GM12878 (cell line): ENCODE measurements around the gene CDHR2. TPM values are rescaled to one million over a fixed set of nuclear protein-coding genes. Genes with fewer than 3 reads are reported as not detected.

ENCODE experiments used
- ATAC-seq: fragments of 200-7000 bp; cut with Tn5 transposase; 3 replicates; pipeline ENCODE4 v1.9.1; 2020; ENCODE audit warnings: mild to moderate bottlenecking, moderate library complexity
- BruUV-seq: library from RNA; stranded (reverse); fragments of 400-500 nt; replicated peaks from 2 replicates; lab custom pipeline; 2021; lab: Mats Ljungman, UMichigan
- CTCF ChIA-PET: fragments of 300-600 bp; sonication (Branson Sonifier 250); formaldehyde crosslinking; extraction: SDS; loops from one replicate; lab custom pipeline; 2021; ENCODE audit warnings: inconsistent platforms; lab: Yijun Ruan, JAX
- POLR2A ChIA-PET: fragments of 350-600 bp; formaldehyde crosslinking; extraction: SDS; loops from one replicate; lab custom pipeline; 2021; ENCODE audit warnings: inconsistent platforms; lab: Charles Lee
- RAD21 ChIA-PET: fragments of 300-600 bp; sonication (Branson Sonifier 250); formaldehyde crosslinking; loops from one replicate; lab custom pipeline; 2023; ENCODE audit warnings: antibody characterized with exemption; ENCODE audit not compliant: unreplicated experiment; lab: Charles Lee
- SMC1A ChIA-PET: fragments of 300-600 bp; sonication (Branson Sonifier 250); formaldehyde crosslinking; loops from one replicate; lab custom pipeline; 2023; ENCODE audit not compliant: unreplicated experiment, uncharacterized antibody; lab: Charles Lee
- DNase-seq: peaks from one replicate; pipeline ENCODE4 v3.0.0-alpha.2; 2011; ENCODE audit warnings: low read depth, low spot score
- FAIRE-seq: peaks from 3 replicates; lab custom pipeline; 2011; peaks lifted over from hg19 to GRCh38; lab: Jason Lieb, UNC
- H2AFZ ChIP-seq: 2 replicates; pipeline ENCODE4 v1.6.0; 2011; ENCODE audit warnings: low read depth, low read length, control low read depth; ENCODE audit not compliant: control insufficient read depth
- H3K27ac ChIP-seq: 2 replicates; pipeline ENCODE4 v1.5.1; 2011; ENCODE audit warnings: control low read depth; ENCODE audit not compliant: control insufficient read depth, insufficient read depth
- H3K27me3 ChIP-seq, 2 experiments: replicated peaks in 1 of 2; 2 replicates each; pipeline versions ENCODE4 v1.6.0 to v1.6.1; 2011; ENCODE audit warnings: low read length in 1 of 2; ENCODE audit not compliant: control insufficient read depth in 2 of 2, insufficient read depth in 2 of 2
- H3K36me3 ChIP-seq, 2 experiments: 2 replicates each; pipeline ENCODE4 v1.5.1; 2011; ENCODE audit warnings: low read length in 1 of 2; ENCODE audit not compliant: control insufficient read depth in 2 of 2, insufficient read depth in 2 of 2
- H3K4me1 ChIP-seq: 2 replicates; pipeline ENCODE4 v1.6.1; 2011; ENCODE audit warnings: mild to moderate bottlenecking, low read length, moderate library complexity, mixed read lengths; ENCODE audit not compliant: control insufficient read depth, insufficient read depth
- H3K4me2 ChIP-seq: 2 replicates; pipeline ENCODE4 v1.6.0; 2011; ENCODE audit warnings: control low read depth; ENCODE audit not compliant: control insufficient read depth, insufficient read depth
- H3K4me3 ChIP-seq: fragments of 200-600 bp; sonication (generic); 2 replicates; pipeline ENCODE4 v1.5.1; 2016
- H3K79me2 ChIP-seq: 2 replicates; pipeline ENCODE4 v1.6.0; 2011; ENCODE audit warnings: low read length; ENCODE audit not compliant: control insufficient read depth, insufficient read depth
- H3K9ac ChIP-seq: 2 replicates; pipeline ENCODE4 v1.8.0; 2011; ENCODE audit warnings: low read length, control low read depth, mixed read lengths; ENCODE audit not compliant: control insufficient read depth, insufficient read depth
- H3K9me3 ChIP-seq: replicated peaks from 3 replicates; pipeline ENCODE4 v1.5.1; 2011; ENCODE audit warnings: mild to moderate bottlenecking, low read length; ENCODE audit not compliant: control insufficient read depth, insufficient read depth
- H4K20me1 ChIP-seq: 2 replicates; pipeline ENCODE4 v1.6.0; 2011; ENCODE audit not compliant: control insufficient read depth, insufficient read depth
- FOS ChIP-seq: IDR thresholded peaks from 3 replicates; pipeline ENCODE4 v1.6.1; 2011; ENCODE audit warnings: borderline replicate concordance; ENCODE audit not compliant: insufficient read length; ENCODE audit errors: extremely low read depth
- GABPA ChIP-seq: IDR thresholded peaks from 2 replicates; pipeline ENCODE4 v1.6.1; 2014; ENCODE audit warnings: antibody characterized with exemption, low read depth, mild to moderate bottlenecking, inconsistent platforms
- KLF5 ChIP-seq: fragments of 450-650 bp; IDR thresholded peaks from 2 replicates; pipeline ENCODE4 v1.6.1; 2014; ENCODE audit warnings: mild to moderate bottlenecking; ENCODE audit not compliant: partially characterized antibody
- NR2C2 ChIP-seq: IDR thresholded peaks from 2 replicates; pipeline ENCODE4 v1.6.1; 2011; ENCODE audit warnings: borderline replicate concordance, low read depth; ENCODE audit not compliant: control insufficient read depth, insufficient read length
- SKIL ChIP-seq: fragments of 450-650 bp; IDR thresholded peaks from 2 replicates; pipeline ENCODE4 v1.6.1; 2017; ENCODE audit warnings: mild to moderate bottlenecking, low read depth, inconsistent platforms; ENCODE audit not compliant: poor library complexity, severe bottlenecking
- SUPT20H ChIP-seq: IDR thresholded peaks from 2 replicates; pipeline ENCODE4 v1.6.1; 2011; ENCODE audit warnings: low read depth, mild to moderate bottlenecking, low read length, moderate library complexity, borderline replicate concordance; ENCODE audit not compliant: control insufficient read depth
- USF2 ChIP-seq: IDR thresholded peaks from 2 replicates; pipeline ENCODE4 v1.6.1; 2011; ENCODE audit warnings: low read depth, low read length, improper control_type of control experiment, borderline replicate concordance
- ZNF384 ChIP-seq: IDR thresholded peaks from 2 replicates; pipeline ENCODE4 v1.6.1; 2012; ENCODE audit warnings: low read depth, mild to moderate bottlenecking, low read length, improper control_type of control experiment, borderline replicate concordance
- WGBS: methylation state at CpG from one replicate; pipeline ENCODE4 v1.1.6; 2016; ENCODE audit warnings: low lambda C conversion rate; ENCODE audit not compliant: insufficient replicate concordance, insufficient coverage; ENCODE audit errors: missing lambda C conversion rate; 5-methylcytosine and 5-hydroxymethylcytosine counted together
- in situ Hi-C: fragments of 300-500 bp; cut with MboI; formaldehyde crosslinking; loops from 9 replicates; pipeline ENCODE4 v1.14.3; 2018; ENCODE audit warnings: mixed read lengths
- intact Hi-C: fragments of 100-400 bp; cut with micrococcal nuclease; formaldehyde crosslinking; loops from one replicate; pipeline ENCODE4 v1.14.2; 2022; ENCODE audit not compliant: unreplicated experiment
- polyA plus RNA-seq, 11 experiments: library from polyadenylated mRNA; depleted of rRNA in 4 of 11; unstranded in 6 of 11; stranded (reverse) in 5 of 11; fragments of >200 nt; fragmentation: Nextera tagmentation in 4 of 11; fragmentation: Illumina TruSeq in 1 of 11; extraction: Ambion mirVana in 4 of 11; extraction: Trizol in 1 of 11; gene quantifications; 1 replicate in 1 of 11; 2 replicates in 10 of 11; pipeline versions ENCODE4 v1.2.1 to v1.2.3, GENCODE V29; 2011 to 2016; ENCODE audit warnings: inconsistent platforms in 2 of 11, missing spikeins in 2 of 11, low read depth in 1 of 11
- total RNA-seq, 4 experiments: library from RNA; depleted of rRNA in 3 of 4; stranded (reverse); fragments of >200 nt in 3 of 4; fragmentation: Illumina TruSeq in 1 of 4; extraction: Trizol in 1 of 4; gene quantifications; 2 replicates each; pipeline versions ENCODE4 v1.2.1 to v1.2.3, GENCODE V29; 2013 to 2021
- TF ChIP-seq, protein P1 (sequence below): fragments of 150-350 bp; IDR thresholded peaks from 2 replicates; pipeline ENCODE4 v1.6.1; 2014; ENCODE audit warnings: mild to moderate bottlenecking, low read depth, low read length

CDHR2 gene
- total and polyA plus RNA-seq, 10 of the 15 experiments (the other 5 are each of a cell fraction or from before 2014, with no cell fraction given), result 0.03 to 0.46 (median 0.06) TPM; not detected in 5

DNA sequence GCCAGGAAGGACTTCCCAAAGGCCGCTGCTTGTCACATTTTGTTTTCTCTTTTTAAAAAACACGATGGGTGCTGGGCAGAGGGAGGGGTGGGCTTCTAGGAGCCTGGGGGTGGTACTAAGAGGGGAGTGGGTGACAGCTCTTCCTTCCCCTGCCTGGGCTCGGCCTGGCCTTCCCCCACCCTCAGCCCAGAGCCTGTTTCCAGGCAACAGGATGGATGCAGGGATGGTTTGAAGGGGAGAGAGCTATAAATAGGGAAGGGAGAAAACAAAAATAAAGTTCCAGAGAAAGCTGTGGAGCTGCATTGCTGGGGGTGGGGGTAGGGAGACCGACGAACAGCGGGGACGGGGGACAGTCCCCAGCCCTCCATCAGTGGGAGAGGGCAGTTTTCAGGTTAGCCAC is 67.4 kb downstream of the CDHR2 start:
- TF ChIP-seq SKIL (no peak), ZNF384 (no peak), KLF5 (no peak)
- no TSS peak for BruUV-seq
- no peak for DNase-seq
- H2AFZ ChIP-seq, result no peak overlapping the region
- no peak overlapping the region for H3K4me3 ChIP-seq
- peaks cover 4% of the 10 kb centered on the region in 2 experiments for H3K27me3 ChIP-seq
- H4K20me1 ChIP-seq, result no peaks in the 10 kb centered on the region
- ChIA-PET CTCF (no interaction called here), SMC1A (no interaction called here), POLR2A (no interaction called here), RAD21 (no interaction called here)
- WGBS, result 28% methylated on average over 7 of the region's 7 CpGs
- H3K9me3 ChIP-seq, result no peaks in the 10 kb centered on the region
- no peaks in the 10 kb centered on the region for H3K4me1 ChIP-seq
- H3K9ac ChIP-seq, result no peak overlapping the region
- H3K79me2 ChIP-seq, result no peaks in the 10 kb centered on the region
- no peak for ATAC-seq
- no peaks in the 10 kb centered on the region for H3K36me3 ChIP-seq
- no peak for FAIRE-seq
- H3K27ac ChIP-seq, result no peak overlapping the region
- H3K4me2 ChIP-seq, result no peak overlapping the region
- intact Hi-C loops, result loop anchor here (5.0 kb wide), 1 partner anchor 44 kb away; no protein-coding TSS in a partner anchor
- in situ Hi-C loops, result no loop called here

DNA sequence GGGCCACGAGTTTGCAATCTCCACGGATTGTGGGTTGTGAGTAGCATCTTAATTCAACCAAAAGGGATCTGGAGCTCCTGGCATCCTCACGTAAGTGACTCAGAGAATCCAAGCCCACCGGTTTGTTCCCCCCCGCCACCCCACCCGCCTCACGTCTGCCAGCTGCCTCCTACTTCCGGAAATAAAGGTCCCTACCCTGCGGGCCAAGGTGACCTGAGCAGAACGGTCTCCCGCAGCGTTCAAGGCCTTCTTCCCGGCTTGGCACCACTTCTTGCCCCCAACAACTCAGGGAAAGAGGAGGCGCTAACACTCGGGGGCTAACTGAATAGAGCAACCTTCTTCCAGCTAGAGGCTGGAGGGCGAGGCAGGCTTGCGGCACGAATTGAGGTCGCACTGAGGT is 69.6 kb downstream of the CDHR2 start:
- no peak overlapping the region for H2AFZ ChIP-seq
- CTCF ChIA-PET, result no interaction called here
- no peak for TF ChIP-seq NR2C2
- no peak for TF ChIP-seq FOS
- TF ChIP-seq SUPT20H, result no peak
- TF ChIP-seq, protein P1, sequence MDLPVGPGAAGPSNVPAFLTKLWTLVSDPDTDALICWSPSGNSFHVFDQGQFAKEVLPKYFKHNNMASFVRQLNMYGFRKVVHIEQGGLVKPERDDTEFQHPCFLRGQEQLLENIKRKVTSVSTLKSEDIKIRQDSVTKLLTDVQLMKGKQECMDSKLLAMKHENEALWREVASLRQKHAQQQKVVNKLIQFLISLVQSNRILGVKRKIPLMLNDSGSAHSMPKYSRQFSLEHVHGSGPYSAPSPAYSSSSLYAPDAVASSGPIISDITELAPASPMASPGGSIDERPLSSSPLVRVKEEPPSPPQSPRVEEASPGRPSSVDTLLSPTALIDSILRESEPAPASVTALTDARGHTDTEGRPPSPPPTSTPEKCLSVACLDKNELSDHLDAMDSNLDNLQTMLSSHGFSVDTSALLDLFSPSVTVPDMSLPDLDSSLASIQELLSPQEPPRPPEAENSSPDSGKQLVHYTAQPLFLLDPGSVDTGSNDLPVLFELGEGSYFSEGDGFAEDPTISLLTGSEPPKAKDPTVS, result no peak
- no peak for TF ChIP-seq USF2
- no peak for TF ChIP-seq GABPA
- TF ChIP-seq SKIL, result no peak

More for the DNA sequence above, 69.6 kb downstream of the CDHR2 start:
- 57% methylated on average over 19 of the region's 19 CpGs for WGBS
- SMC1A ChIA-PET, result interaction anchor here (0.6 kb wide), 1 partner anchor 255 kb away, joined by 3 read pairs; no protein-coding TSS in a partner anchor
- no TSS peak for BruUV-seq
- no peaks in the 10 kb centered on the region for H4K20me1 ChIP-seq
- FAIRE-seq (no peak), DNase-seq (no peak), ATAC-seq (no peak)
- H3K27ac ChIP-seq, result no peak overlapping the region
- H3K79me2 ChIP-seq, result no peaks in the 10 kb centered on the region
- POLR2A ChIA-PET, result no interaction called here
- RAD21 ChIA-PET, result no interaction called here
- H3K4me2 ChIP-seq, result no peak overlapping the region
- no peak overlapping the region for H3K9ac ChIP-seq
- H3K9me3 ChIP-seq, result no peaks in the 10 kb centered on the region
- no peak overlapping the region for H3K4me3 ChIP-seq
- intact Hi-C loops, result loop anchor here (5.0 kb wide), 1 partner anchor 46 kb away; no protein-coding TSS in a partner anchor
- H3K27me3 ChIP-seq, result peaks cover 4 to 7% of the 10 kb centered on the region in 2 experiments
- in situ Hi-C loops, result no loop called here
- no peaks in the 10 kb centered on the region for H3K4me1 ChIP-seq
- no peaks in the 10 kb centered on the region for H3K36me3 ChIP-seq
